Measurements from ENCODE around the gene LAPTM4A. TPM values are rescaled to one million over a fixed set of nuclear protein-coding genes. Genes with fewer than 3 reads are reported as not detected.

Gene LAPTM4A
- total RNA-seq, 2 donors from 2014 or later = 285 to 291 TPM

GRCh38 chr2:20018601-20019152 is 32.8 kb downstream of the LAPTM4A start:
- H3K4me3 Mint-ChIP-seq = no peak overlapping the region
- Histone ChIP-seq H3K27ac (ENCODE audit: low read depth, low read length) (no peak overlapping the region), H3K4me3 (ENCODE audit: low read length) (no peak overlapping the region), H3K4me1 (ENCODE audit: control insufficient read depth, insufficient read depth, low read length) (no peaks in the 10 kb centered on the region), H3K9me3 (ENCODE audit: control insufficient read depth, low read length) (peaks cover 34% of the 10 kb centered on the region), H3K36me3 (ENCODE audit: control insufficient read depth, insufficient read depth, low read length) (peaks cover 5% of the 10 kb centered on the region), H3K9ac (ENCODE audit: extremely low read depth, low read length, poor library complexity, severe bottlenecking) (no peak overlapping the region), H3K27me3 (ENCODE audit: control insufficient read depth, insufficient read depth, low read length, poor library complexity, severe bottlenecking) (no peaks in the 10 kb centered on the region)
- no peak for DNase-seq
- peaks cover 2% of the 10 kb centered on the region for H3K4me1 Mint-ChIP-seq
- peaks cover 29% of the 10 kb centered on the region for H3K36me3 Mint-ChIP-seq (ENCODE audit: low read depth)
- H3K9me3 Mint-ChIP-seq = peaks cover 43% of the 10 kb centered on the region
- no peak overlapping the region for H3K27ac Mint-ChIP-seq
- 94 to 100% methylated on average over 1 to 2 of the region's 2 CpGs for WGBS, 2 experiments (ENCODE audit: insufficient coverage in 1 of 2, insufficient read length in 1 of 2)
- no peaks in the 10 kb centered on the region for H3K27me3 Mint-ChIP-seq (ENCODE audit: insufficient read depth)
- no peak for TF ChIP-seq CTCF (conservative IDR thresholded peaks at IDR 0.05)

- peaks cover 30% of the 10 kb centered on the region for H3K9me3 Mint-ChIP-seq
These were observed 35.1 kb downstream of the LAPTM4A start for GRCh38 chr2:20016346-20016745.

GRCh38 chr2:20015482-20016083 is 35.8 kb downstream of the LAPTM4A start:
- peaks cover 5% of the 10 kb centered on the region for H3K27me3 ChIP-seq (ENCODE audit: control insufficient read depth, insufficient read depth, low read length, poor library complexity, severe bottlenecking)
- peak; percentile 77 for TF ChIP-seq CTCF (conservative IDR thresholded peaks at IDR 0.05)
- WGBS, 2 experiments (ENCODE audit: insufficient coverage in 1 of 2, insufficient read length in 1 of 2) = 33 to 46% methylated on average over 2 of the region's 2 CpGs
- DNase-seq = no peak
- H3K9ac ChIP-seq (ENCODE audit: extremely low read depth, low read length, poor library complexity, severe bottlenecking) = no peak overlapping the region
- Mint-ChIP-seq H3K4me1 (peaks cover 22% of the 10 kb centered on the region), H3K27me3 (ENCODE audit: insufficient read depth) (peaks cover 12% of the 10 kb centered on the region), H3K36me3 (ENCODE audit: low read depth) (peaks cover 5% of the 10 kb centered on the region), H3K4me3 (no peak overlapping the region), H3K27ac (no peak overlapping the region), H3K9me3 (peaks cover 22% of the 10 kb centered on the region)
- H3K36me3 ChIP-seq (ENCODE audit: control insufficient read depth, insufficient read depth, low read length) = no peaks in the 10 kb centered on the region
- H3K4me1 ChIP-seq (ENCODE audit: control insufficient read depth, insufficient read depth, low read length) = peaks cover 3% of the 10 kb centered on the region
- H3K4me3 ChIP-seq (ENCODE audit: low read length) = no peak overlapping the region
- H3K9me3 ChIP-seq (ENCODE audit: control insufficient read depth, low read length) = peaks cover 12% of the 10 kb centered on the region
- no peak overlapping the region for H3K27ac ChIP-seq (ENCODE audit: low read depth, low read length)

More at GRCh38 chr2:20016346-20016745, 35.1 kb downstream of the LAPTM4A start:
- Mint-ChIP-seq H3K27ac (no peak overlapping the region), H3K4me3 (no peak overlapping the region), H3K27me3 (ENCODE audit: insufficient read depth) (peaks cover 8% of the 10 kb centered on the region), H3K4me1 (peaks cover 16% of the 10 kb centered on the region), H3K36me3 (ENCODE audit: low read depth) (peaks cover 10% of the 10 kb centered on the region)
- Histone ChIP-seq H3K36me3 (ENCODE audit: control insufficient read depth, insufficient read depth, low read length) (no peaks in the 10 kb centered on the region), H3K9me3 (ENCODE audit: control insufficient read depth, low read length) (peaks cover 20% of the 10 kb centered on the region), H3K9ac (ENCODE audit: extremely low read depth, low read length, poor library complexity, severe bottlenecking) (no peak overlapping the region), H3K27ac (ENCODE audit: low read depth, low read length) (no peak overlapping the region), H3K27me3 (ENCODE audit: control insufficient read depth, insufficient read depth, low read length, poor library complexity, severe bottlenecking) (peaks cover 5% of the 10 kb centered on the region), H3K4me1 (ENCODE audit: control insufficient read depth, insufficient read depth, low read length) (peaks cover 3% of the 10 kb centered on the region), H3K4me3 (ENCODE audit: low read length) (no peak overlapping the region)
- peak; percentile 71 for DNase-seq
- TF ChIP-seq CTCF (conservative IDR thresholded peaks at IDR 0.05) = peak; percentile 76

Measured in endodermal cell (in vitro differentiated cells).